DOHH2 (cell line): ENCODE data around the gene BZW1.

ENCODE experiments used
- H3F3A ChIP-seq: fragments of 200-600 bp; sonication (generic), shearing (Covaris generic); 2 replicates; pipeline ENCODE4 v1.6.0; 2016; ENCODE audit warnings: antibody characterized with exemption, mild to moderate bottlenecking; ENCODE audit not compliant: control insufficient read depth, insufficient read depth
- H3K27ac ChIP-seq: fragments of 200-600 bp; sonication (generic); 2 replicates; pipeline ENCODE4 v1.5.1; 2014; ENCODE audit warnings: low read depth, mild to moderate bottlenecking, low read length, moderate library complexity
- H3K27me3 ChIP-seq: fragments of 200-600 bp; sonication (generic); 2 replicates; pipeline ENCODE4 v1.6.1; 2014; ENCODE audit warnings: mild to moderate bottlenecking, low read length, mixed read lengths; ENCODE audit not compliant: control insufficient read depth
- H3K36me3 ChIP-seq: fragments of 200-600 bp; sonication (generic); 2 replicates; pipeline ENCODE4 v1.6.1; 2014; ENCODE audit warnings: mild to moderate bottlenecking, low read length, moderate library complexity, mixed read lengths; ENCODE audit not compliant: control insufficient read depth
- H3K4me1 ChIP-seq: fragments of 200-600 bp; sonication (generic); 2 replicates; pipeline ENCODE4 v1.6.1; 2014; ENCODE audit warnings: mild to moderate bottlenecking, low read length, mixed read lengths; ENCODE audit not compliant: control insufficient read depth
- H3K4me2 ChIP-seq: fragments of 200-600 bp; sonication (generic); 2 replicates; pipeline ENCODE4 v1.6.0; 2014; ENCODE audit warnings: mild to moderate bottlenecking, low read length, moderate library complexity
- H3K4me3 ChIP-seq: fragments of 200-600 bp; sonication (generic); 2 replicates; pipeline ENCODE4 v1.5.1; 2014; ENCODE audit warnings: mild to moderate bottlenecking, low read length, mixed read lengths
- H3K79me2 ChIP-seq: fragments of 200-600 bp; sonication (generic); 2 replicates; pipeline ENCODE4 v1.6.1; 2014; ENCODE audit warnings: mild to moderate bottlenecking, low read length, mixed read lengths; ENCODE audit not compliant: control insufficient read depth
- H3K9me2 ChIP-seq: fragments of 200-600 bp; sonication (generic); replicated peaks from 2 replicates; pipeline ENCODE4 v1.6.1; 2014; ENCODE audit warnings: mild to moderate bottlenecking, low read length, mixed read lengths; ENCODE audit not compliant: control insufficient read depth
- H3K9me3 ChIP-seq: fragments of 200-600 bp; sonication (generic); 2 replicates; pipeline ENCODE4 v1.6.1; 2014; ENCODE audit warnings: antibody characterized with exemption, low read length, mixed read lengths; ENCODE audit not compliant: control insufficient read depth, insufficient read depth
- H4K20me1 ChIP-seq: fragments of 200-600 bp; sonication (generic); 2 replicates; pipeline ENCODE4 v1.6.0; 2014; ENCODE audit warnings: low read depth, mild to moderate bottlenecking, antibody characterized with exemption, low read length, moderate library complexity; ENCODE audit not compliant: control insufficient read depth, insufficient read depth
- EZH2phosphoT487 ChIP-seq: fragments of 200-600 bp; sonication (generic); IDR thresholded peaks from 2 replicates; pipeline ENCODE4 v1.6.1; 2017; ENCODE audit warnings: borderline replicate concordance, mild to moderate bottlenecking, antibody characterized with exemption, low read length, moderate library complexity, mixed read lengths
- TF ChIP-seq, protein P1 (sequence below): fragments of 200-600 bp; sonication (generic); IDR thresholded peaks from one replicate; pipeline ENCODE4 v1.5.1; 2014; ENCODE audit warnings: antibody characterized with exemption, mild to moderate bottlenecking, low read depth, low read length; ENCODE audit not compliant: poor library complexity, severe bottlenecking

Gene BZW1

DNA sequence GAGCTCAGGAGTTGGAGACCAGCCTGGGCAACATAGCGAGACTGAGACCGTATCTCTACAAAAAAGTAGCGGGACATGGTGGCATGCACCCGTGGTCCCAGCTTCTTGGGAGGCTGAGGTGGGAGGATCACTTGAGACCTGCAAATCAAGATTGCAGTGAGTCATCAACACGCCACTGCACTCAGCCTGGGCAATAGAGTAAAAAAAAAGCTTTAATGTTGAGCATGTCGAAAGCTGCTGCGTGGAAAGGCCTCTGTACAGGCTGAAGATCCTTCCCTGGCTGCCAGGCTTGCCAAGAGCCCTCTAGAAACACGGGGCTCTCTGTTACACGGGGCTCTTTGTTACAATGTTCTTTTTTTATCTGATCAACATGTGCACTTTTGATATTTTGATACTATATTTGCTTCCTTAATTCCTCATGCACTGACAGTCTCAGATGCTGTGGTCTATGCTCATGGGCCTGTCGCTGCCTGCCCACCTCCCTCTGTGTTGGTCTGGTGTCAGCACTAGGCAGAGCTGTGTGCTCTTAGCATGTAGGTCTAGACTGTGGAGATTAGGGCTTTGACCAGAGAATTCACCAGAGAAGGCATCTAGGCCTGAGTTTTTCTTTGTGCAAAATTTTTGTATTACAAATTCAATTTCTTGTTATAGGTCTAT, 34.1 kb downstream of the BZW1 start:
- H3K9me2 ChIP-seq: no peaks in the 10 kb centered on the region
- no peak overlapping the region for H3K4me2 ChIP-seq
- TF ChIP-seq, protein P1, sequence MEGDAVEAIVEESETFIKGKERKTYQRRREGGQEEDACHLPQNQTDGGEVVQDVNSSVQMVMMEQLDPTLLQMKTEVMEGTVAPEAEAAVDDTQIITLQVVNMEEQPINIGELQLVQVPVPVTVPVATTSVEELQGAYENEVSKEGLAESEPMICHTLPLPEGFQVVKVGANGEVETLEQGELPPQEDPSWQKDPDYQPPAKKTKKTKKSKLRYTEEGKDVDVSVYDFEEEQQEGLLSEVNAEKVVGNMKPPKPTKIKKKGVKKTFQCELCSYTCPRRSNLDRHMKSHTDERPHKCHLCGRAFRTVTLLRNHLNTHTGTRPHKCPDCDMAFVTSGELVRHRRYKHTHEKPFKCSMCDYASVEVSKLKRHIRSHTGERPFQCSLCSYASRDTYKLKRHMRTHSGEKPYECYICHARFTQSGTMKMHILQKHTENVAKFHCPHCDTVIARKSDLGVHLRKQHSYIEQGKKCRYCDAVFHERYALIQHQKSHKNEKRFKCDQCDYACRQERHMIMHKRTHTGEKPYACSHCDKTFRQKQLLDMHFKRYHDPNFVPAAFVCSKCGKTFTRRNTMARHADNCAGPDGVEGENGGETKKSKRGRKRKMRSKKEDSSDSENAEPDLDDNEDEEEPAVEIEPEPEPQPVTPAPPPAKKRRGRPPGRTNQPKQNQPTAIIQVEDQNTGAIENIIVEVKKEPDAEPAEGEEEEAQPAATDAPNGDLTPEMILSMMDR: no peak
- no peak for TF ChIP-seq EZH2phosphoT487
- H3K79me2 ChIP-seq: no peaks in the 10 kb centered on the region
- H3K27ac ChIP-seq: no peak overlapping the region
- H3K36me3 ChIP-seq: peaks cover 5% of the 10 kb centered on the region
- H3K4me1 ChIP-seq: no peaks in the 10 kb centered on the region
- H3K27me3 ChIP-seq: no peaks in the 10 kb centered on the region
- no peaks in the 10 kb centered on the region for H3K9me3 ChIP-seq
- peaks cover 22% of the 10 kb centered on the region for H3F3A ChIP-seq
- H4K20me1 ChIP-seq: no peaks in the 10 kb centered on the region
- no peak overlapping the region for H3K4me3 ChIP-seq

DNA sequence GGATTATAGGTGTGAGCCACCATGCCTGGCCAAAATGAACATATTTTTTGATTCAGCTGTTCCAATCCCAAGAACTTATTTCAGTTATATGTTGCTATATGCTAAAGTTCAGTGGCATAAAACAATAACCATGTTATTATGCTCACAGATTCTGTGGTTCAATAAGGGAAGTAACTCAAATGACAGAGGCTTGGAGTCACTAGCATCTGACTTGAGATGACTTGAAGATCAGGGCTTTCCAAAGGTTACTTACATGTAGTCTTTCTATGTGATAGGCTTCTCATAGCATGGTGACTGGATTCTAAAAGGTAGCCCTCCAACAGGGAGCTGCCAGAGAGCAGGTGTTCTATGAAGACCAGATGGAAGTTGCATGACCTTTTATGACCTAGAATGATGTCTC, 35.6 kb downstream of the BZW1 start:
- H4K20me1 ChIP-seq: no peaks in the 10 kb centered on the region
- TF ChIP-seq, protein P1: no peak
- no peak for TF ChIP-seq EZH2phosphoT487
- no peaks in the 10 kb centered on the region for H3K79me2 ChIP-seq
- no peaks in the 10 kb centered on the region for H3K9me2 ChIP-seq
- no peak overlapping the region for H3K4me2 ChIP-seq
- H3K4me3 ChIP-seq: no peak overlapping the region
- no peaks in the 10 kb centered on the region for H3K4me1 ChIP-seq
- H3F3A ChIP-seq: peaks cover 35% of the 10 kb centered on the region
- no peaks in the 10 kb centered on the region for H3K9me3 ChIP-seq
- H3K27ac ChIP-seq: no peak overlapping the region
- H3K36me3 ChIP-seq: peaks cover 20% of the 10 kb centered on the region
- H3K27me3 ChIP-seq: no peaks in the 10 kb centered on the region

DNA sequence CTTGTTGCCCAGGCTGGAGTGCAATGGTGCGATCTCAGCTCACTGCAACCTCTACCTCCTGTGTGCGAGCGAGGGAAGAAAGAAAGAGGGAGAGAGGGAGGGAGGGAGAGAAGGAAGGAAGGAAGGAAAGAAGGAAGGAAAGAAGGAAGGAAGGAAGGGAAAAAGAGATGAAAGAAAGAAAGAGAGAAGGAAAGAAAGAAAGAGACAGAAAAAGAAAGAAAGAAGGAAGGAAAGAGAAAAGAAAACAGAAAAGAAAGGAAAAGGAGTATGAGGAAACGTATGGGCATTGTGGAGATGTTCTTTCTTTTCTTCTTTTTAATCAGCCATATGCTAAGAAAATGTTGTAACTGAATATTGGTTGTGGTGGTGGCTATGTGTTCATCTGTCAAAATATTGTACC, 36.2 kb downstream of the BZW1 start:
- H3K9me3 ChIP-seq: no peaks in the 10 kb centered on the region
- H3K79me2 ChIP-seq: no peaks in the 10 kb centered on the region
- H3K4me2 ChIP-seq: no peak overlapping the region
- TF ChIP-seq, protein P1: no peak
- TF ChIP-seq EZH2phosphoT487: no peak
- H3K4me3 ChIP-seq: no peak overlapping the region
- no peaks in the 10 kb centered on the region for H3K27me3 ChIP-seq
- peaks cover 42% of the 10 kb centered on the region for H3F3A ChIP-seq
- no peaks in the 10 kb centered on the region for H3K4me1 ChIP-seq
- H3K36me3 ChIP-seq: peaks cover 27% of the 10 kb centered on the region
- H3K9me2 ChIP-seq: no peaks in the 10 kb centered on the region
- H3K27ac ChIP-seq: no peak overlapping the region
- no peaks in the 10 kb centered on the region for H4K20me1 ChIP-seq
